ENCODE results near the gene FAR2. TPM values are rescaled to one million over a fixed set of nuclear protein-coding genes. Genes with fewer than 3 reads are reported as not detected.
"Not testable (repeated sequence)": the region's sequence is repeated elsewhere in the genome, so short reads cannot be mapped to it uniquely, and the experiment has no call there.

FAR2 gene
- 1 to 10 TPM; 7.0 to 7.6 TPM for total RNA-seq

DNA sequence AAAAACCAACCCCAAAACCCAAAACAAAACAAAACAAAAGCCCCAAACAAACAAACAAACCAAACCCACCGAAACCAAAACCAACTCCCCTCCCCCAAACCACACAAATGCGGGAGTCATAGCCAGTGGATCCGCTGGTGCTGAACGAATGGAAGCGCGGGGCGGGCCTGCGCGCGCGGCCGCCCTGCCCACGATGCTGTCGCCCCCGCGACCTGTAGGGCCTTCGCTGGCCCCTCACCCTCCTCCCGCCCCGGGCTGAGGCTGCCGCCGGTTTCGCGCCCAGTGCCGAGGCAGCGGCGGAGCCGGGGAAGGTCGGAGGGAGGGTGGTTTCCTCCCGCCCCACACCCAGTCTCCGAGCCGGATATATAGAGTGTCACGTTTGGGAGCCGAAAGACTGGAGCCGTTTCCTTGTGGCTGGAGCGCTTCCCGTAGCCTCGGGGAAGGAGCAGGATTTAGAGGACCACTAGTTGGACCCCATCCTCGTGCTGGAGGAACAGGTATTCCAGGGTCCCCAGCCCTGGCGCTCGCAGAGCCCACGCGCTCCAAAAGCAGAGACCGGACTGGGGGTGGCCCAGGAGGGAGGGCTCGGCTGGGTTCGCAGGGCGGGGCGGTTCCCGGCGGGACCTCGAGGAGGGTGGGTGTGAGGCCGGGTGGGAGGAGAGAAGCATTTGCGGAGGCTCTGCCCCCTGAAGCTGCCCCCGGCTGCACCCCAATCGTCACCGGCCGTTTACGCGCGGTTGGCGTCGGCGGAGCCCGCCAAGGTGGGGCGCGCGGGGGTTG is at the start of gene FAR2:
Gene FAR2 (plus strand): TSS at position 368 of the 780 bp plus-strand sequence. CDS start 121,172 bp downstream, outside the sequence.
- Mint-ChIP-seq H3K4me3 (peak within 1 kb of the TSS; percentile 91), H3K27me3 (peaks cover 49% of the 10 kb centered on the region), H3K27ac (peak within 1 kb of the TSS; percentile 80), H3K4me1 (peaks cover 7% of the 10 kb centered on the region), H3K9me3 (no peaks in the 10 kb centered on the region), H3K36me3 (no peaks in the 10 kb centered on the region)
- DNase-seq, result peak; percentile 66

DNA sequence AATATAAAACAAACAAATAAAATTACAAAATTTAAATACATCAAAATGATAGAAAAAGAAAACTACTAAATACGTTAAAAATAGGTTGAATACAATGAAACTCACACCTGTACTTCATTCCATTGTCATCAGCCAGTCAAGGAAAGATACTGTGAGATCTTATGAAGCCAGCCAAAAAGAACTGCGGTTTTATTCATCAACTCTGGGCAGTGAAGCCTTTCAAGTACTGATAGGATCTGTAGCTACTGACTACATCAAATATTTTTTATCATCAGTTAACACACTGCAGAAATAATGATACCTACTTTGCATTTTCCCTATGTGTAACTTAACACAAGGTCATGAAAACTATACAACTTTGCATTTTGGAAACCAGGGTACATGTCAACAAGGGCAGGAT is 46.3 kb upstream of the FAR2 start:
- peaks cover 23% of the 10 kb centered on the region for H3K9me3 Mint-ChIP-seq
- H3K4me3 Mint-ChIP-seq, result no peak overlapping the region
- DNase-seq, result no peak
- H3K4me1 Mint-ChIP-seq, result peaks cover 33% of the 10 kb centered on the region
- no peaks in the 10 kb centered on the region for H3K27me3 Mint-ChIP-seq
- H3K27ac Mint-ChIP-seq, result peak overlapping the region; percentile 74
- peaks cover 15% of the 10 kb centered on the region for H3K36me3 Mint-ChIP-seq

GRCh38 chr12:29103539-29103974 is 45.5 kb upstream of the FAR2 start:
- peak overlapping the region; percentile 95 for H3K27ac Mint-ChIP-seq
- H3K9me3 Mint-ChIP-seq, result peaks cover 20% of the 10 kb centered on the region

GRCh38 chr12:29104516-29104915 is 44.6 kb upstream of the FAR2 start:
- H3K27ac Mint-ChIP-seq, result peak overlapping the region; percentile 95
- peak overlapping the region; percentile 32 for H3K4me3 Mint-ChIP-seq
- DNase-seq, result no peak
- no peaks in the 10 kb centered on the region for H3K27me3 Mint-ChIP-seq
- H3K4me1 Mint-ChIP-seq, result peaks cover 33% of the 10 kb centered on the region
- peaks cover 22% of the 10 kb centered on the region for H3K9me3 Mint-ChIP-seq
- H3K36me3 Mint-ChIP-seq, result peaks cover 9% of the 10 kb centered on the region

More at GRCh38 chr12:29103539-29103974, 45.5 kb upstream of the FAR2 start:
- H3K4me3 Mint-ChIP-seq, result peak overlapping the region; percentile 37
- DNase-seq, result peak; percentile 36
- H3K27me3 Mint-ChIP-seq, result no peaks in the 10 kb centered on the region
- H3K4me1 Mint-ChIP-seq, result peaks cover 33% of the 10 kb centered on the region
- H3K36me3 Mint-ChIP-seq, result peaks cover 14% of the 10 kb centered on the region

DNA sequence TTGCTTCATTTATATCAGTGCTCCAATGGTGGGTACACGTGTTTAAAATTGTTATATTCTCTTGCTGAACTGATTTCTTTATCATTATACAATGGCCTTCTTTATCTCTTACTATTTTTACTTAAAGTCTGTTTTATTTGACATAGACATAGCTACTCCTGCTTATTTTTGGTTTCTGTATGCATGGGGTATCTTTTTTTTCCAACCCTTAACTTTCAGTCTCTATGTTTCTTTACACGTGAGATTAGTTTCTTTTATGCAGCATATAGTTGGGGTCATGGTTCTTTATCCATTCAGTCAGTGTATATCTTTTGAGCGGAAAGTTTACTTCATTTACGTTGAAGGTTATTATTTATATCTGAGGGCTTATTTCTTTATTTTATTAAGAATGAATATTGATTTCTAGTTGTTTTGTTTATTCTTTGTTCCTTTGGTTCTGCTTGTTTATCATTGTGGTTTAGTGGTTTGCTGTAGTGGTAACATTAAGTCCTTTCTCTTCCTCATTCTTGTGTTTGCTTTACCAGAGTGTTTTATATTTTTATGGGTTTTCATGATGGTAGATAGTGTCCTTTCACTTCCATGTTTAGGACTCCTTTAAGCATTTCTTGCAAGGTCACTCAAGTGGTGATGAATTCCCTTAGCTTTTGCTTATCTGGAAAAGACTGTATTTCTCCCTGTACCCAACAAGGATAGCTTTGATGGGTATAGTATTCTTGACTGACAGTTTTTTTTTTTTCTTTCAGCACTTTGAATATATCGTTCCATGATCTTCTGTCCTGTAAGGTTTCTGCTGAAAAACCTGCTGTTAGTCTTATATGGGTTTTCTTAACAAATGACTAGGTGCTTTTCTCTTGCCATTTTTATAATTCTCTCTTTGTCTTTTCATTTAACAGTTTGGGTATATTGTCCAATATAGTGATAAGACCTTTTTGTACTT is 38.3 kb upstream of the FAR2 start:
- peaks cover 22% of the 10 kb centered on the region for H3K9me3 Mint-ChIP-seq
- H3K36me3 Mint-ChIP-seq, result peaks cover 10% of the 10 kb centered on the region
- H3K27ac Mint-ChIP-seq, result no peak overlapping the region
- H3K4me1 Mint-ChIP-seq, result no peaks in the 10 kb centered on the region
- H3K27me3 Mint-ChIP-seq, result no peaks in the 10 kb centered on the region
- no peak overlapping the region for H3K4me3 Mint-ChIP-seq
- no peak for DNase-seq

GRCh38 chr12:29113101-29113500 is 36.0 kb upstream of the FAR2 start:
- Mint-ChIP-seq H3K4me1 (no peaks in the 10 kb centered on the region), H3K9me3 (peaks cover 22% of the 10 kb centered on the region), H3K27ac (no peak overlapping the region), H3K4me3 (no peak overlapping the region), H3K27me3 (no peaks in the 10 kb centered on the region), H3K36me3 (peaks cover 8% of the 10 kb centered on the region)
- DNase-seq, result no peak

- Mint-ChIP-seq H3K4me1 (no peaks in the 10 kb centered on the region), H3K9me3 (peaks cover 1% of the 10 kb centered on the region), H3K4me3 (no peak overlapping the region), H3K27me3 (no peaks in the 10 kb centered on the region), H3K36me3 (peaks cover 3% of the 10 kb centered on the region), H3K27ac (no peak overlapping the region)
- no peak for DNase-seq
Measured at GRCh38 chr12:29116414-29116813, 32.7 kb upstream of the FAR2 start.

- DNase-seq, result no peak
- no peaks in the 10 kb centered on the region for H3K36me3 Mint-ChIP-seq
- H3K27ac Mint-ChIP-seq, result no peak overlapping the region
- no peaks in the 10 kb centered on the region for H3K27me3 Mint-ChIP-seq
- H3K4me3 Mint-ChIP-seq, result no peak overlapping the region
- H3K4me1 Mint-ChIP-seq, result no peaks in the 10 kb centered on the region
- H3K9me3 Mint-ChIP-seq, result no peaks in the 10 kb centered on the region
Measured at GRCh38 chr12:29131539-29131938, 17.5 kb upstream of the FAR2 start.

- H3K27me3 Mint-ChIP-seq, result no peaks in the 10 kb centered on the region
Measured at GRCh38 chr12:29132316-29132715, 16.8 kb upstream of the FAR2 start.

DNA sequence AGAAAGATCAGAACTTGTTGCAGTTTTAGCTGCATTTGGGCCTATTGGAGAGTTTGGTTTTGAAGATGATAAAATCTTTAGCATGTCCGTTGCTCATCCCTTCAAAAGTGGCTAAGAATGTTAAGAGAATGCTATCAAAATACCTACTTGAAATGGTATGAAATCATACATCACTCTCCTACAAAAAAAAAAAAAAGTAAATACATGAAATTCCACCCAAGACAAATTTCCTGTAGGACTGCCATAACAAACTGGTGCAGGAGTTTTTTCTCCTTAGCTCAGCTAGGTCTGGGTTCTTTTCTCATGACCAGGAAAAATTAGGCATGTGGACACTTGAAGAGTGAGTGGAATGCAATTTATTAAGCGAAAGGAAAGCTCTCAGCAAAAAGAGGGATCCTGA is 15.9 kb upstream of the FAR2 start:
- no peaks in the 10 kb centered on the region for H3K4me1 Mint-ChIP-seq
- H3K27ac Mint-ChIP-seq, result no peak overlapping the region
- H3K4me3 Mint-ChIP-seq, result no peak overlapping the region
- H3K9me3 Mint-ChIP-seq, result no peaks in the 10 kb centered on the region
- no peaks in the 10 kb centered on the region for H3K36me3 Mint-ChIP-seq
- no peaks in the 10 kb centered on the region for H3K27me3 Mint-ChIP-seq
- no peak for DNase-seq

More at GRCh38 chr12:29132316-29132715, 16.8 kb upstream of the FAR2 start:
- Mint-ChIP-seq H3K4me3 (no peak overlapping the region), H3K9me3 (no peaks in the 10 kb centered on the region), H3K4me1 (no peaks in the 10 kb centered on the region), H3K27ac (no peak overlapping the region), H3K36me3 (no peaks in the 10 kb centered on the region)
- DNase-seq, result no peak

DNA sequence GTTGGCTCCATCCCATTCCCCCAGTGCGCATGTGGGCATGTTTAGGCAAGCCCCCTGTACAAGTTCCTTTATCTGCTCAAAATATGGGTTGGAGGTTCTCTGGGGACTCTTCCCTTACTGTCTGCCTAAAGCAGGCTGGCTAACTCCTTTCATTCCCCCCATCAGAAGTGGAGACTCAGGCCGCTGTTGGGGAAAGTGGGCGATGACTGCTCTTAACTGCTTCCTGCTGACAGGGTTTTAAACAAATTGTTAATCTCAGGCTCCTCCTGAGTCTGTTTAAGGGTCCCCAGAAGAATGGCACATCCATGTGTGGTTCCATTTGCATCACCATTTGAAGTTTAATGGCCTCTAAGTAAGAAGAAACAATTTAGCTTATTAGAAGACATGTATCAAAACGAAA is 15.4 kb upstream of the FAR2 start:
- Mint-ChIP-seq H3K36me3 (no peaks in the 10 kb centered on the region), H3K27me3 (no peaks in the 10 kb centered on the region), H3K9me3 (no peaks in the 10 kb centered on the region), H3K4me3 (no peak overlapping the region), H3K4me1 (no peaks in the 10 kb centered on the region), H3K27ac (no peak overlapping the region)
- no peak for DNase-seq

DNA sequence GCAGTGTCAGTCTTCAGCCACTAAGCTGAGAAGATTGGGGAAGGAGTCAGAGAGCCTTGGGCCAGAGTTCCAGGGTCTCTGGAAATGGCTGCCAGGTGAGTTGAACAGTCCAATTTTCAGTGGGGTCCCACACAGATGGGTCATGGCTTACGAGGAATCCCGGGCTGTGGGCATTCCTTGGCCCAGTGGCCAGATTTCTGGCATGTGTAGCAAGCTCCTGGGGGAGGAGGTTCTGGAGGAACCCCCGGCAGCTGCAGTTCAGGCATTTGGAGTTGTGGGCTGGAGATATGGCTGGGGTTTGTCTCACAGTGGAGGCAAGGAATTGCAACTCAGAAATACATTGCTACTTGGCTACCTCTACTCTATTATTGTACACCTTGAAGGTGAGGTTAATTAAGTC is 10.8 kb upstream of the FAR2 start:
- H3K4me3 Mint-ChIP-seq, H3K9me3 Mint-ChIP-seq, H3K4me1 Mint-ChIP-seq, DNase-seq, H3K36me3 Mint-ChIP-seq, H3K27ac Mint-ChIP-seq, H3K27me3 Mint-ChIP-seq: not testable (repeated sequence)

- not testable (repeated sequence) for H3K4me3 Mint-ChIP-seq, H3K4me1 Mint-ChIP-seq, H3K27me3 Mint-ChIP-seq, H3K36me3 Mint-ChIP-seq, H3K27ac Mint-ChIP-seq, DNase-seq, H3K9me3 Mint-ChIP-seq
Measured at GRCh38 chr12:29138855-29139254, 10.2 kb upstream of the FAR2 start.

DNA sequence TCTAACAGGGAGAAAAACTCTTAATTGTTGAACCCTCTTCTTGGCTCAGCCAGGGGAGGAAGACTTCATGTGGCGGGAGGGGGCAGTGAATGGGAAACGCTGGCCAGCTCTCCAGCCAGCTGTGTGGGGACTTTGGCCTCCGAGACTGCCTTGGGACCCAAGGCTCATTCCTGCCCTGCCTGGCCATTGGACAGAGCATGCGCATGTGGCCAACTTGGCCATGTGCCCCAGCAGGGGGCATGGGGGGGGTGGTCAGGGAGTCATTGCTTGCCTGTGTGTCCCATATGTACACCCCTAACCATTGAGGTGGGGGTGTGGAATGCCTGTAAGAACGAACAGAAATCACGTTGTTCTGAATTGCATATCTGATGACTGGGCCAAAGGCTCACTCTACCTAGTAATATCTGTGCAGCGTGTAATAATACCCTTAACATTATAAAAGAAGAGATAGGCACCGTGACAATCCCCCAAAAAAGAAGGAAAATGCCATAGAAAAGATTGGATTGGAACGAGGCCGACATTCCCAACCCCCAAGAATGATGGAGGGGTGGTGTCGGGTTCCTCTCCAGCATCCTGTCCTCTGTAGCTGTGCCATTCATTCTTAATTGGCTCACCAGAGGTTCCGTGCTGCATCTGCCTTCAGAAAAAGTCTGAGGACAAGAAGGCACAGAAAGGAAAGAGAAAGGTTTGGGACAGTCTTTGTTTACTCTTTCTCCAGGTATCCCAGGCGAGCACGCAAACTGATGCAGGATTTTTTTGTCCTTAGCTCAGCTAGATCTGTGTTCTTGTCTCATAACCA is 3.5 kb upstream of the FAR2 start:
- DNase-seq, result no peak
- Mint-ChIP-seq H3K9me3 (no peaks in the 10 kb centered on the region), H3K4me3 (no peak overlapping the region), H3K4me1 (peaks cover 7% of the 10 kb centered on the region), H3K27me3 (peaks cover 44% of the 10 kb centered on the region), H3K36me3 (no peaks in the 10 kb centered on the region), H3K27ac (no peak overlapping the region)

DNA sequence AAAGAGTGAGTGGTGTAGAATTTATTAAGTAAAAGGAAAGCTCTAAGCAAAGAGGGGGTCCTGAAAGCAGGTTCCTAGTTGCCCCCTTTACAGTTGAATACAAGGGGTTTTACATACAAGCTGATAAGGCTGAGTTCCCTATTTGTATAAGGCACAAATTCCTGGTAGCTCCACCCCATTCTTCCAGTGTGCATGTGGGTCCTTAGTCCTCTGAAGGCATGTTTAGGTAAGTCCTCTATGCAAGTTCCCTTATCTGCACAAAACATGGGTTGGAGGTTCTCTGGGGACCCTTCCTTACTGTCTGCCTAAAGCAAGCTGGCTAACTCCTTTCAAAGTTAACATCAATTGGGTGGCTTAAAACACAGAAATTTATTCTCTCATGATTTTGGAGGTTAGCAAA is 2.9 kb upstream of the FAR2 start:
- Mint-ChIP-seq H3K36me3 (no peaks in the 10 kb centered on the region), H3K9me3 (no peaks in the 10 kb centered on the region), H3K27me3 (peaks cover 49% of the 10 kb centered on the region), H3K4me1 (peaks cover 7% of the 10 kb centered on the region), H3K4me3 (no peak overlapping the region), H3K27ac (no peak overlapping the region)
- DNase-seq, result no peak
